Ramos (cell line): ENCODE measurements around the gene MAST4.

Experiments
- in situ Hi-C: fragments of 300-500 bp; cut with MboI; formaldehyde crosslinking; loops from one replicate; pipeline ENCODE4 v1.14.3; 2022; ENCODE audit warnings: low sequenced_read_pairs; ENCODE audit not compliant: unreplicated experiment

Gene MAST4

GRCh38 chr5:67133217-67133616 is 537.0 kb downstream of the MAST4 start:
- in situ Hi-C loops: no loop called here

- in situ Hi-C loops: no loop called here
Measured at GRCh38 chr5:67133776-67134175, 537.6 kb downstream of the MAST4 start.

GRCh38 chr5:67135381-67135984 is 539.3 kb downstream of the MAST4 start:
- in situ Hi-C loops: no loop called here

GRCh38 chr5:67139030-67139429 is 542.8 kb downstream of the MAST4 start:
- in situ Hi-C loops: no loop called here

- in situ Hi-C loops: no loop called here
Measured at GRCh38 chr5:67140413-67140812, 544.2 kb downstream of the MAST4 start.

GRCh38 chr5:67141644-67142043 is 545.5 kb downstream of the MAST4 start:
- in situ Hi-C loops: no loop called here

GRCh38 chr5:67142816-67143215 is 546.6 kb downstream of the MAST4 start:
- in situ Hi-C loops: no loop called here

- in situ Hi-C loops: no loop called here
Measured at GRCh38 chr5:67143549-67143948, 547.4 kb downstream of the MAST4 start.

GRCh38 chr5:67144183-67144639 is 548.0 kb downstream of the MAST4 start:
- in situ Hi-C loops: no loop called here

- in situ Hi-C loops: no loop called here
Measured at GRCh38 chr5:67146574-67146973, 550.4 kb downstream of the MAST4 start.

- in situ Hi-C loops: no loop called here
Measured at GRCh38 chr5:67146981-67147380, 550.8 kb downstream of the MAST4 start.

GRCh38 chr5:67147760-67148159 is 551.6 kb downstream of the MAST4 start:
- in situ Hi-C loops: no loop called here

- in situ Hi-C loops: no loop called here
Measured at GRCh38 chr5:67149057-67149950, 553.1 kb downstream of the MAST4 start.

- in situ Hi-C loops: no loop called here
Measured at GRCh38 chr5:67149951-67150523, 553.8 kb downstream of the MAST4 start.

GRCh38 chr5:67152400-67152799 is 556.2 kb downstream of the MAST4 start:
- in situ Hi-C loops: no loop called here

- in situ Hi-C loops: no loop called here
Measured at GRCh38 chr5:67153292-67153691, 557.1 kb downstream of the MAST4 start.

- in situ Hi-C loops: no loop called here
Measured at GRCh38 chr5:67154556-67155206, 558.5 kb downstream of the MAST4 start.

GRCh38 chr5:67156976-67157583 is 560.9 kb downstream of the MAST4 start:
- in situ Hi-C loops: no loop called here

GRCh38 chr5:67160272-67160671 is 564.1 kb downstream of the MAST4 start:
- in situ Hi-C loops: loop anchor here (5.0 kb wide), 1 partner anchor 52 kb away; no protein-coding TSS in a partner anchor

GRCh38 chr5:67160985-67161384 is 564.8 kb downstream of the MAST4 start:
- in situ Hi-C loops: loop anchor here (5.0 kb wide), 1 partner anchor 51 kb away; no protein-coding TSS in a partner anchor
